ENCODE measurements around the gene G6PD.
"Not testable (repeated sequence)": the region's sequence is repeated elsewhere in the genome, so short reads cannot be mapped to it uniquely, and the experiment has no call there.

GRCh38 chrX:154552112-154552806 is 5.6 kb upstream of the G6PD start:
- not testable (repeated sequence) for TF ChIP-seq POLR2A, CTCF (IDR thresholded peaks at IDR 0.05)
